GM19099 (cell line): Measurements from ENCODE around the gene SSBP3.

Experiments used
- POLR2A ChIP-seq: IDR thresholded peaks from 3 replicates; pipeline ENCODE4 v1.6.1; 2011; ENCODE audit warnings: low read depth; ENCODE audit not compliant: insufficient read length; ENCODE audit errors: extremely low read depth

Gene SSBP3

DNA sequence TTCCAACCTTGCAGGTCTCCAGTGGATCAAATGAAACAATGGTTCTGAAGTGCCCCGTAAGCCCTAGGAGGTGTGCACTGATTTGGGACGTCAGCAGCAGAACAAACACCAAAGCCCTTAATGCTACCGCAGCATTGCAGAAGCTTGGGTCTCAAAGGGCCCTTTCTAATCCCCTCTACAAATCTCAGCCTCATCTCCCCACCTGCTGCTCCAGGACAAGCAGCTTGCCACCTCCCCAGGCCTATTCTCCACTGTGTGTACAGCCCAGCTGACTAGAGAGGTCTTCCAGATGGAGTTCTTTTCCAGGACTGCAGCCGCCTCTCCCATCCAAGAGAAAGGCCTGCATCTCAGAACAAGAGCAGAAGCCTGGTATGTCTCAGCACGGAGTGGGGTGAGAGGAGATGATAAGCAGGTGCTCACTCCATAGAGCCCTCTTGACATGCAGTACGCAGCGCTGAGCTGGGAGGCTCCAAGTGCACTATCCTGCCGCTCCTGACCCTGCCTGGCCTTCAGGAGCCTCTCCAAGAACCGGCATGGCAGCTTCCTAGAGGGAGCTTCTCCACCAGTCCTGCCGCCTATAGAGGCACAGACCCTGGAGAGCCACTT is 160.0 kb downstream of the SSBP3 start:
- TF ChIP-seq POLR2A = no peak

DNA sequence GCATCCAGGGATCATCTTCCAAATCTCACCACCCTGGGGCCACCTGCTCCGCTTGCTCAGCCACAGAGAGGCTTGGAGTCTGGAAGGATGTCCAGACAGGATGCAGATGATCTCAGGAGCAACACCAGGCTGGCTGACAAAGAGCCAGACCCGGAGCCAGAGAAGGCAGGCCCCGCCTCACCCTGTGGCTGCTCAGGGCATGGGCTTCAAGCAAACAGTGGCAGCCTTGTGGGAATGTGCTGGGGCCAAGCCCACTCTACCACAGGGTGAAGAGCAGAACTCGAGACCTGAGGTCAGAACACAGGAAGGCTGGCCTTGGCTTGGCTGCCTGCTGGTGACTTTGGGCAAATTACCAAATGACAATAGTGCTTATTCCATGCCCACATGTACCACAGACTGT is 160.7 kb downstream of the SSBP3 start:
- no peak for TF ChIP-seq POLR2A

DNA sequence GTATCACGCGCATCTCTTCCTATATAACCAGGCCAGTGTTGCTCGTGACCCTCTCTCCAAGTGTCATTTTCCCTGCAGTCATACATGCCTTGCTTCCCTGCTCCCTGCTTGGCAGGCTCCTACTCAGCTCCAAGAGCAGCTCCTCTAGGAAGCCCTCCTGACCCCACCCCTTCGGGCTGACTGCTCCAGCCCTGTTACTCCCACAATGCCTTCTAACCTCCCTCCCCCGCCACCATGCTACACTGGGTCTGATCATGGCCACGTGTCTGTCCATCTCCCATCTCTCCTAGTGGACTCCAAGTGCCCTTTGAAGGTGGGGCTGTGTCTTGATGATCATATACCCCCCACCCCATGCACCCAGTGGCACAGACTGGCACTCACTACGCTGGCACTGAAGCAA is 161.5 kb downstream of the SSBP3 start:
- no peak for TF ChIP-seq POLR2A

DNA sequence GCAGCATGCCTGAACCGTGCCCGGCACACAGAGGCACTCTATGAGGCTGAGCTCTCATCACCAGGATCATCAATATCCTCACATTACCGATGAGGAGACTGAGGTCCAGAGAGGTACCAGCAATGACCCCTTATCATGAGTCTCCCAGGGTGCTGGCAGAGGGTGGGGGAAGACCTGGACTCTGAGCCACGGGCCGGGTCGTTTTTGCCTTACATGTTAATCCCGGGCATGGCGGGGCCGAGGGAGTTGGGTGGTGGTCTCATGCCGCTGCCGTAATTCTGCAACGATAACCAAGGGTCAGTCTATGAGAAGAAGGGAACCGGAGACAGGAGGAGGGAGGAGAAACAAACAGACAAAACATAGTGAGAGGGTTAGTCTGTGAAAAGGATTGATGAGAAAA is 163.2 kb downstream of the SSBP3 start:
- TF ChIP-seq POLR2A = no peak

DNA sequence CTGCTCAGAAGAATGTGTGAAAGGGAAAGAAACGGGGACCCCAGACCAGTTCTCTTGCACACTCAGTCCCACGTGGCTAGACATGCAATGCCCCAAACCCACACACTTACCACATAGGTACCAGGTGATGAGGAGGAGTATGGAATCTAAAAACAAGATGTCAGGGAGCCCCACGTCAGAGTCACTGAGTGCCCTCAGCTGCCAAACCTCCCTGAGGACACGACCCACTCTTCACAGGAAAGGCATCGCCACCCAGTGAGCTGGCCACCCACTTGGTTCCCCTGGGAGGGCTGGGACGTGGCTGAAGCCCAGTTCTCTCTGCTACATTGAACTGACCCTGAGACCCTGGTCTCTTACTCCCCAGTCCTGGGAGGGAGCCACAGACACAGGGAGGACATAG is 164.8 kb downstream of the SSBP3 start:
- no peak for TF ChIP-seq POLR2A

DNA sequence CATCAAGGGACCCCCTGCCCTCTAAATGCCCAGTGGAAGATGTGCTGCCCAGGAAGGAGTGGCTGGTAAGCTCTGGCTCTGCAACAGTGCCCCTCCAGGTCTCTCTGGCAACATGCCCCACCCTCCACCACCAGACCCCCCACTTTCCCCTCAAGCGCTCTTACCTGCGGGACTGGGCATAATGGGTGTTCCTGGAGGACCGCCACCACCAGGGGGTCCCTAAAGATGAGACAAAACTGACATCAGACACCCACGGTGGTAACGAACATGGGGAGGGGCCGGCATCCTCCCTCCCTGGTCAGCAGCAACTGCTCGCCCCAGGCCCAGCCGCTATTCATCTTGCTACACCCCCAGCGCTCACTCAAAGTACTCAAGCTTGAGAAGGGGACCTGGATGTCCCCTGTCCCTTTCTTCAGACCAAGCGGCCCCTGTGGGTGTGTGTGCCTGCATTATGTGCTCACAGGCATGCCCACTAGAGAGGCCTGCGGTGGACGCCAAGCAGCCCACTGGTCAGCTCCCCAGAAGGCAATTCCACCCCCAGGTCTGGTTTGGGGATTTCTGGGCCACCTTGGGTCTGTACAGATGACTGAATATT is 165.4 kb downstream of the SSBP3 start:
- TF ChIP-seq POLR2A = no peak

DNA sequence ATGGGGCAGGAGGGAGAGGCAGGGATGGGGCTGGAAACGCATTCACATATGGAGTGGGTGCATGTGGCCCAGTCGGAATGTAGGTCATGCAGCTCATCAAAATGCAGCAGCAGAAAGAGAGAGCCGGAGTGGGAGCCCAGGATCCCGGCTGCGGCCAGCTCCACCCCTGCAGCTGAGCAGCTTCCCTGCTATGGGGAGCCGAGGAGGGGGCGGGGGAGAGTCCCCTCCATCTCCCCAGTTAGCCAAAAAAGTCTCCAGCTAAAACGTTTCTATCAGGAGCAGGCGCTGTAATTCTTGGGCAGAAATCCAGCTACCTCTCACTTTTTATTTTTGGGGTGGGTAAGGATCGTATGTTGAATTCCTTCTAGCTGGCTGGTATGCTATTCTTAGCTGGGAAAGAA is 166.6 kb downstream of the SSBP3 start:
- no peak for TF ChIP-seq POLR2A

DNA sequence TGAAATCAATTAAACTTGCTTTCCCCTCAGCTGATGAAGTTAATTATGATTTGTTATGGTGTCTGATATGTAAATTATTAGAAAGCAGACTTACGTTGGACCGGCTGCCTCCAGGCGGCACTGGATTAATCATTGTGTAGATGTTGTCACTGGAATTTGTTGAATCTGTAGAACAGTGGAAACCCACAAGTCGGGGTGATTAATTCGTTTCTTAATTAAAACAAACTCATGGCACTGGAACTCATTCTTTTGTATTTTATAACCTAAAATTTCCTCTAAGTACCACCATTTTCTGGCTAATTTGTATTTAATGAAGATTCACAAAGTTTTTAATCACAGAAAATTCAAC is 167.2 kb downstream of the SSBP3 start:
- TF ChIP-seq POLR2A = no peak

DNA sequence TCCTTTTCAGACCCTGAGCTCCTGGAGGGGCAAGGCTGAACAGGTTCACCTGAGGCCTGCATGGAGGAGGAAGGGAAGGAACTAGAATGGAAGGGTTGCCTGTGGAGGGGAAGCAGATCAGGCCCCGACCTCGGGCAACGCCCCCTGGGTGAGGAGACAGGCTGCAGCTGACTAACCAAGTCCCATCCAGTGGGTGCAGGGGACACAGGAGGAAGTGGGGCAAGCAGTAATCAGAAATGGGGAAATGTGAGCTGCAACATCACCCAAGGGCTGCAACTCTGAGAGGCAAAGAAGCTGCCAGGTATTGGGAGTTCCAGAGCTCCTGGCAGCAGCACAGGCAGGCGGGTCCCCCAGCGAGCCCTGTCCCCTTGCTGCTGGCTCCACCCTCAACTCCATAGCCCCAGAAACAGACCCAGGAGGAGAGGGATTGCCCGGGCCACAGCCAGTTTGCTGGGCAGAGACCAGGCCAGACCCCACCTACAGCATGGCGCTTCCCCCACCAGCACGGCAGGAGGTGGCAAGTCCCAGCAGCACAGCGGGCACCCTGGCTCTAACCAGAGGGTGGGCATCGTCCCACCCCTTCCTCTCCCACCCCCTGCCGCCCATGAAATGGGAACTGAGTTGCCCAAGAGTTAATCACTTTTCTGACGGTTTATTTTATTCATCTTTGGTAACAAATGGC is 167.7 kb downstream of the SSBP3 start:
- no peak for TF ChIP-seq POLR2A

DNA sequence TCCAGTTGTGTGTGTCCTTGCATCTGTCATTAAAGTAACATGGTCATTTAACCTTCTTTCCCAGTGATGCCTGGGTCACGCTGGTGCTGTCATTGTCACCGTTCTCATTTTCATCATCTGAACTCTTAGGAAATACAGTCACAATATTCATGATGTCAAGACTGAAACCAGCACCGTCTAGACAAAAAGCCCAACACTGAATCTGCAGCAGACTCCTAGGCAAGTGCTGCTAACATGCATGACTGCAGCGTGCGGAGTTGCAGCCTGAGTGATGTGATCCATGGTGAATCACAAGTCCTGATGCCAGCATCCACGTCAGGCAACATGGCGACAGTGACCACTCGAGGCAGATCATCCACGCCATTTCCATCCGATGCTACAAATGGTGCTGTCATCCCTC is 168.6 kb downstream of the SSBP3 start:
- no peak for TF ChIP-seq POLR2A

DNA sequence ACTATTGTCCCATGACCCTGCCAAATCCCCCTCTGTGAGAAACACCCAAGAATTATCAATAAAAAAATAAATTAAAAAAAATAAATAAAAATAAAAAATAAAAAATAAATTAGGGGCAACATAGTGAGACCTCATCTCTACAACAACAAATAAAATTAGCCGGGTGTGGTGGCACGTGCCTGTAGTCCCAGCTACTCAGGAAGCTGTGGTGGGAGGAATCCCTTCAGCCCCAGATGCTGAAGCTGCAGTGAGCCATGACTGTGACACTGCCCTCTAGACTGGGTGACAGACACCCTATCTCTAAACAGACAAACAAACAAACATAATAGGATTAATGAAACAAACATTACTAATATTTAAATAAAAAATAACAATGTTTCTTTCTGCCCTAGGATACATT is 171.9 kb downstream of the SSBP3 start:
- no peak for TF ChIP-seq POLR2A

DNA sequence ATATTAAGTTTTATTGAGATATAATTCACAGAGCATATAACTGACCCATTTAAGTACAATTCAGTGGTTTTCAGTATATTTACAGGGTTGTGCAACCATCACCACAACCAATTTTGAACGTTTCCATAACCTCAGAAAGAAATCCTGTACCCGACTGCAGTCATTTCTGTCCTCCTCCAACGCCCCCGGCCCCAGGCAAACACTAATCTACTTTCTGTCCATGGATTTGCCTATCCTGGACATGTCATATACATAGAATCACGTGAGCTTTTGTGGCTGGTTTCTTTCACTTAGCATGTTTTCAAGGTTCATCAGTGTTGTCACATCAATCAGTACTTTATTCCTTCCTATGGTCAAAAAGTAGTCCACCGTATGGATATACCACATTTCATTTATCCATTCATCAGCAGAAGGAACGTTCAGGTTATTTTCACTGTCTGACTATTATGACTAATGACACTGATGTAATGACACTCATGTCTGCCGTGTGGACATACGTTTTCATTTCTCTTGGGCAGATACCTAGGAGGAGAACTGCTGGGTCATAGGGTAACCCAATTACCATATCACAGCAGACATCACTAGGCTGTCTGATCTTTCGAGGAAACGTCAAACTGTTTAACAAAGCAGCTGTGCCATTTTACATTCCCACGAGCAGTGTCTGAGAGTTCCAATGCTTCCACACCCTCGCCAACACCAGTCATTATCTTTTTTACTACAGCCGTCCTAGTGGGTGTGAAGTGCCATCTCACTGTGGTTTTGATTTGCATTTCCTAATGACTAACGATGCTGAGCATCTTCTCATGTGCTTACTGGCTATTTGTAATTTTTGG is 175.5 kb downstream of the SSBP3 start:
- TF ChIP-seq POLR2A = no peak

DNA sequence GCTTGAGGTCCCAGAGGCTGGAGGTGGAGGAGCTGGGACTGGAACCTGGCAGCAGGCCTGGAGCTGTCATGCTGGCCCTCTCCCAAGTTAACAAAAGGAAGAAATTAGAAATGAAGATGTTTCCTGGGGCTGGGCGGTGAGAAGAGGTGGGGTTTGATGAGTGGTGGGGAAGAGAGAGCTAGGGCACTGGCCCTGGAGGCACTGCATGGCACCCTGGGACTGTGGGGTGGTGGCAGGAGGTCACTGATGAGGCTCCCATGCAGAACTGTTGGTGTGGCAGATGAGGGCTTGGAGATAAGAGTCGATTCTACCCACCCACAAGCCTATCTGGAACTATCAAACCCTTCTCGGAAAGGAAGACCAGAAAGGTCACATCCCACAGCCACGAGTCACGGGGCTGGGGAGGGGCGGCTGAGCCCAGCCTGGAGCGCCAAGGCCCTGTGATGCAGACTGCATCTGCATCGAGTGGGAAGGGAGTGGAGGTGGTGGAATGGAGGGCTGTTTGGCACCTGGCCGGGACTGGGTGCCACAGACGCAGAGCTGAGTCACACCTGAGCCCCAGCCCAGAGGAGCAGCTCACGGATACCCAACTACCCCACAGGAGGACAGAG is 176.8 kb downstream of the SSBP3 start:
- TF ChIP-seq POLR2A = no peak

DNA sequence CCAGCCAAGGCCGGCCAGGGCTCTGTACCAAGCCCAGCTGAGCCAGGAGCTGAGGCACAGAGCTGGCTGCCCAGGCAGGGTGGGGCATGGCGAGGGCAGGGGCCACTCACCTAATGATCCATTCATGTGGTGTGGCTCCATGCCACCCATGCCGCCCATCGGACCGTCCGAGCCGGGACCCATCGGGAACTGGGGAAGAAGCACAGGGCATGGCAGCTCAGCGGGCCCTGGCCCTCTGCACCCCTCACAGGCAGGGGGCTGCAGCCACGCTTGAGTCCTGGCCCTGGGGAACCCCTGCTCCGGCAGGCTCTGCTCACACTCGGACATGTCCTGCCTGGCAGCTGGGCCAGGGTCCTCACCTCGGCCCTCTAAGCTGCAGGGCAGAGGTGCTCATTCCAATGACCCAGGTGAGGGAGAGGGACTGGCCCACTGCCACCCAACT is 177.5 kb downstream of the SSBP3 start:
- TF ChIP-seq POLR2A = no peak

DNA sequence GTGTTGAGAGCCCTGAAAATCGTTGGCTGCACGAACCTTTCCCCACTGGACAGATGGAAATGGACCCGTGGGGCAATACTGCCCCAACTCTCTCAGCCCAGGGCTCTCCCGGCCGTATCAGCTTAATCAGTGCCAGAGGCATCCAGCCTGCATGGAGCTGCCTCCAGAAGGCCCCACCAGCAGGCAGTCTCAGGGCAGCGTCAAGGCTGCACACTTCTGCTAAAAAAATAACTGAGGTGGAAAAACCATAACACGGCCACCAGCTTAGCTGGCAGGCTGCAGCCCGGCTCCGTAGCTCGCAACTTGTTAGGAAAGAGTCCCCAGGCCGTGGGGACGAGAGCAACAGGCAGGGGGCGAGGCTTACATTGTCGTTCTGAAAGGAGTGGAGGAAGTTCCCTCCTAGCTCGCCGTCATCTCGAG is 178.3 kb downstream of the SSBP3 start:
- no peak for TF ChIP-seq POLR2A
